HepG2 (cell line): ENCODE results near the gene MORN5. TPM values are rescaled to one million over a fixed set of nuclear protein-coding genes. Genes with fewer than 3 reads are reported as not detected.

Experiments
- FOSL1 ChIP-seq: sonication (generic); formaldehyde crosslinking; IDR thresholded peaks from 2 replicates; pipeline ENCODE4 v1.9.0; 2021; ENCODE audit warnings: missing genetic modification reagents, borderline replicate concordance
- FOXA3 ChIP-seq: IDR thresholded peaks from 2 replicates; pipeline ENCODE4 v1.6.1; 2016; ENCODE audit warnings: missing genetic modification reagents, missing compliant biosample characterization
- GABPB1 ChIP-seq: IDR thresholded peaks from 2 replicates; pipeline ENCODE4 v1.6.1; 2016; ENCODE audit warnings: mild to moderate bottlenecking, missing genetic modification reagents, moderate library complexity, missing compliant biosample characterization
- KDM1A ChIP-seq: IDR thresholded peaks from 2 replicates; pipeline ENCODE4 v1.6.1; 2016; ENCODE audit warnings: missing compliant biosample characterization
- PAXIP1 ChIP-seq: sonication (generic); formaldehyde crosslinking; conservative IDR thresholded peaks from 2 replicates; pipeline ENCODE4 v1.4.0; 2020; ENCODE audit warnings: mild to moderate bottlenecking, missing genetic modification reagents, moderate library complexity
- PBX3 ChIP-seq: sonication (generic); formaldehyde crosslinking; IDR thresholded peaks from 2 replicates; pipeline ENCODE4 v1.8.1; 2023; ENCODE audit warnings: missing genetic modification reagents, inconsistent platforms, borderline replicate concordance
- PCBP1 ChIP-seq: fragments of 200-400 bp; formaldehyde crosslinking; IDR thresholded peaks from 2 replicates; pipeline ENCODE4 v1.6.1; 2017; ENCODE audit warnings: mild to moderate bottlenecking, low read depth, low read length, borderline replicate concordance
- ZNF33B ChIP-seq: sonication (generic); formaldehyde crosslinking; IDR thresholded peaks from 2 replicates; pipeline ENCODE4 v1.5.1; 2020; ENCODE audit warnings: mild to moderate bottlenecking, missing genetic modification reagents
- ZNF878 ChIP-seq: sonication (generic); formaldehyde crosslinking; IDR thresholded peaks from 2 replicates; pipeline ENCODE4 v1.8.1; 2023; ENCODE audit warnings: mild to moderate bottlenecking, missing genetic modification reagents, moderate library complexity
- polyA plus RNA-seq, 8 experiments: library from polyadenylated mRNA; depleted of rRNA in 3 of 8; stranded (reverse) in 7 of 8; unstranded in 1 of 8; fragments of >200 nt; fragmentation: Illumina TruSeq in 4 of 8; extraction: Trizol in 4 of 8; gene quantifications; 2 replicates each; pipeline versions ENCODE4 v1.2.1 to v1.2.3, GENCODE V29; 2011 to 2016; ENCODE audit warnings: low read depth in 4 of 8, missing spikeins in 1 of 8, mixed read lengths in 1 of 8; ENCODE audit not compliant: insufficient read depth in 1 of 8
- total RNA-seq, 5 experiments: library from RNA; depleted of rRNA; stranded (reverse); fragments of >200 nt; fragmentation: Illumina TruSeq; extraction: Trizol; gene quantifications; 2 replicates each; pipeline ENCODE4 v1.2.3, GENCODE V29; 2016; ENCODE audit warnings: low read depth in 1 of 5
- TF ChIP-seq, protein P1 (sequence below): sonication (generic); formaldehyde crosslinking; IDR thresholded peaks from 2 replicates; pipeline ENCODE4 v1.5.0; 2020; ENCODE audit warnings: mild to moderate bottlenecking, missing genetic modification reagents
- TF ChIP-seq, protein P2 (sequence below): sonication (generic); formaldehyde crosslinking; IDR thresholded peaks from 2 replicates; pipeline ENCODE4 v1.5.1; 2020; ENCODE audit warnings: mild to moderate bottlenecking, missing genetic modification reagents, moderate library complexity
- TF ChIP-seq, protein P3 (sequence below): sonication (generic); formaldehyde crosslinking; IDR thresholded peaks from 2 replicates; pipeline ENCODE4 v1.5.0; 2020; ENCODE audit warnings: missing genetic modification reagents, mild to moderate bottlenecking, borderline replicate concordance

Gene MORN5
- total and polyA plus RNA-seq, 2 of the 13 experiments (the other 11 are each of a cell fraction or from before 2014, with no cell fraction given), result not detected

GRCh38 chr9:122125509-122126330 is 34.0 kb upstream of the MORN5 start (continued):
- no peak for TF ChIP-seq ZNF33B (CRISPR knock-in tag)
- 0 out of 2 replicates have a peak, but pooled peaks have one; percentile 6 for TF ChIP-seq PAXIP1 (CRISPR knock-in tag)
- no peak for TF ChIP-seq FOSL1 (CRISPR knock-in tag)
- TF ChIP-seq, protein P1, sequence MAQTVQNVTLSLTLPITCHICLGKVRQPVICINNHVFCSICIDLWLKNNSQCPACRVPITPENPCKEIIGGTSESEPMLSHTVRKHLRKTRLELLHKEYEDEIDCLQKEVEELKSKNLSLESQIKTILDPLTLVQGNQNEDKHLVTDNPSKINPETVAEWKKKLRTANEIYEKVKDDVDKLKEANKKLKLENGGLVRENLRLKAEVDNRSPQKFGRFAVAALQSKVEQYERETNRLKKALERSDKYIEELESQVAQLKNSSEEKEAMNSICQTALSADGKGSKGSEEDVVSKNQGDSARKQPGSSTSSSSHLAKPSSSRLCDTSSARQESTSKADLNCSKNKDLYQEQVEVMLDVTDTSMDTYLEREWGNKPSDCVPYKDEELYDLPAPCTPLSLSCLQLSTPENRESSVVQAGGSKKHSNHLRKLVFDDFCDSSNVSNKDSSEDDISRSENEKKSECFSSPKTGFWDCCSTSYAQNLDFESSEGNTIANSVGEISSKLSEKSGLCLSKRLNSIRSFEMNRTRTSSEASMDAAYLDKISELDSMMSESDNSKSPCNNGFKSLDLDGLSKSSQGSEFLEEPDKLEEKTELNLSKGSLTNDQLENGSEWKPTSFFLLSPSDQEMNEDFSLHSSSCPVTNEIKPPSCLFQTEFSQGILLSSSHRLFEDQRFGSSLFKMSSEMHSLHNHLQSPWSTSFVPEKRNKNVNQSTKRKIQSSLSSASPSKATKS (CRISPR knock-in tag), result no peak
- no peak for TF ChIP-seq ZNF878 (CRISPR knock-in tag)
- peak; percentile 30; the same call in 1 of the 2 replicates for TF ChIP-seq FOXA3 (CRISPR knock-in tag)
- TF ChIP-seq KDM1A (CRISPR knock-in tag), result no peak
- TF ChIP-seq PBX3 (CRISPR knock-in tag), result no peak
- 0 out of 2 replicates have a peak, but pooled peaks have one; percentile 73 for TF ChIP-seq PCBP1
- TF ChIP-seq, protein P2, sequence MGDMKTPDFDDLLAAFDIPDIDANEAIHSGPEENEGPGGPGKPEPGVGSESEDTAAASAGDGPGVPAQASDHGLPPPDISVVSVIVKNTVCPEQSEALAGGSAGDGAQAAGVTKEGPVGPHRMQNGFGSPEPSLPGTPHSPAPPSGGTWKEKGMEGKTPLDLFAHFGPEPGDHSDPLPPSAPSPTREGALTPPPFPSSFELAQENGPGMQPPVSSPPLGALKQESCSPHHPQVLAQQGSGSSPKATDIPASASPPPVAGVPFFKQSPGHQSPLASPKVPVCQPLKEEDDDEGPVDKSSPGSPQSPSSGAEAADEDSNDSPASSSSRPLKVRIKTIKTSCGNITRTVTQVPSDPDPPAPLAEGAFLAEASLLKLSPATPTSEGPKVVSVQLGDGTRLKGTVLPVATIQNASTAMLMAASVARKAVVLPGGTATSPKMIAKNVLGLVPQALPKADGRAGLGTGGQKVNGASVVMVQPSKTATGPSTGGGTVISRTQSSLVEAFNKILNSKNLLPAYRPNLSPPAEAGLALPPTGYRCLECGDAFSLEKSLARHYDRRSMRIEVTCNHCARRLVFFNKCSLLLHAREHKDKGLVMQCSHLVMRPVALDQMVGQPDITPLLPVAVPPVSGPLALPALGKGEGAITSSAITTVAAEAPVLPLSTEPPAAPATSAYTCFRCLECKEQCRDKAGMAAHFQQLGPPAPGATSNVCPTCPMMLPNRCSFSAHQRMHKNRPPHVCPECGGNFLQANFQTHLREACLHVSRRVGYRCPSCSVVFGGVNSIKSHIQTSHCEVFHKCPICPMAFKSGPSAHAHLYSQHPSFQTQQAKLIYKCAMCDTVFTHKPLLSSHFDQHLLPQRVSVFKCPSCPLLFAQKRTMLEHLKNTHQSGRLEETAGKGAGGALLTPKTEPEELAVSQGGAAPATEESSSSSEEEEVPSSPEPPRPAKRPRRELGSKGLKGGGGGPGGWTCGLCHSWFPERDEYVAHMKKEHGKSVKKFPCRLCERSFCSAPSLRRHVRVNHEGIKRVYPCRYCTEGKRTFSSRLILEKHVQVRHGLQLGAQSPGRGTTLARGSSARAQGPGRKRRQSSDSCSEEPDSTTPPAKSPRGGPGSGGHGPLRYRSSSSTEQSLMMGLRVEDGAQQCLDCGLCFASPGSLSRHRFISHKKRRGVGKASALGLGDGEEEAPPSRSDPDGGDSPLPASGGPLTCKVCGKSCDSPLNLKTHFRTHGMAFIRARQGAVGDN (CRISPR knock-in tag), result peak; percentile 81; the same call in 1 of the 2 replicates
- 0 out of 2 replicates have a peak, but pooled peaks have one; percentile 35 for TF ChIP-seq GABPB1 (CRISPR knock-in tag)
- TF ChIP-seq, protein P3, sequence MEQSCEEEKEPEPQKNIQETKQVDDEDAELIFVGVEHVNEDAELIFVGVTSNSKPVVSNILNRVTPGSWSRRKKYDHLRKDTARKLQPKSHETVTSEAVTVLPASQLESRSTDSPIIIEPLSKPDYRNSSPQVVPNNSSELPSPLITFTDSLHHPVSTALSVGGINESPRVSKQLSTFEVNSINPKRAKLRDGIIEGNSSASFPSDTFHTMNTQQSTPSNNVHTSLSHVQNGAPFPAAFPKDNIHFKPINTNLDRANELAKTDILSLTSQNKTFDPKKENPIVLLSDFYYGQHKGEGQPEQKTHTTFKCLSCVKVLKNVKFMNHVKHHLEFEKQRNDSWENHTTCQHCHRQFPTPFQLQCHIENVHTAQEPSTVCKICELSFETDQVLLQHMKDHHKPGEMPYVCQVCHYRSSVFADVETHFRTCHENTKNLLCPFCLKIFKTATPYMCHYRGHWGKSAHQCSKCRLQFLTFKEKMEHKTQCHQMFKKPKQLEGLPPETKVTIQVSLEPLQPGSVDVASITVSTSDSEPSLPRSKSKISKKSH (CRISPR knock-in tag), result no peak
